CD4-positive, alpha-beta T cell (primary cell): Measurements from ENCODE around the gene TLL2. TPM values are rescaled to one million over a fixed set of nuclear protein-coding genes. Genes with fewer than 3 reads are reported as not detected.

Experiments used
- ATAC-seq: fragments of 200-7000 bp; cut with Tn5 transposase; one replicate; pipeline ENCODE4 v1.10.0; 2022; ENCODE audit warnings: mild to moderate bottlenecking; ENCODE audit not compliant: poor library complexity
- CTCF ChIA-PET: fragments of 350-600 bp; sonication (Branson Sonifier 250); formaldehyde crosslinking; loops from one replicate; lab custom pipeline; 2021; ENCODE audit warnings: antibody characterized with exemption, inconsistent platforms; lab: Charles Lee
- POLR2A ChIA-PET: fragments of 350-600 bp; sonication (Branson Sonifier 250); formaldehyde crosslinking; loops from one replicate; lab custom pipeline; 2021; ENCODE audit warnings: antibody characterized with exemption, inconsistent platforms; lab: Charles Lee
- DNase-seq, 14 experiments: peaks; one replicate each; pipeline ENCODE4 v3.0.0-alpha.2; 2013 to 2020; ENCODE audit warnings: mixed read lengths in 2 of 14
- H3K27ac ChIP-seq, 2 donors: one replicate each; pipeline versions ENCODE4 v1.5.1 to v1.7.0; 2013; ENCODE audit warnings: low read length in 2 of 2, low read depth in 1 of 2, mild to moderate bottlenecking in 1 of 2
- H3K27me3 ChIP-seq, 2 experiments: 1 replicate in 1 of 2; 2 replicates in 1 of 2; pipeline versions ENCODE4 v1.6.1 to v1.7.0; 2013; ENCODE audit warnings: low read length in 2 of 2, control low read depth in 1 of 2, mild to moderate bottlenecking in 1 of 2, moderate library complexity in 1 of 2; ENCODE audit not compliant: insufficient read depth in 2 of 2, control insufficient read depth in 1 of 2
- H3K36me3 ChIP-seq: one replicate; pipeline ENCODE4 v1.6.1; 2013; ENCODE audit warnings: low read length, control low read depth; ENCODE audit not compliant: insufficient read depth
- H3K4me1 ChIP-seq: one replicate; pipeline ENCODE4 v1.6.1; 2013; ENCODE audit warnings: low read length, control low read depth; ENCODE audit not compliant: insufficient read depth
- H3K4me3 ChIP-seq: one replicate; pipeline ENCODE4 v1.5.1; 2013; ENCODE audit warnings: mild to moderate bottlenecking, low read length, moderate library complexity
- H3K9me3 ChIP-seq, 2 experiments: 1 replicate in 1 of 2; 2 replicates in 1 of 2; pipeline versions ENCODE4 v1.6.1 to v1.7.0; 2013; ENCODE audit warnings: low read length in 2 of 2, mild to moderate bottlenecking in 2 of 2, control low read depth in 1 of 2, moderate library complexity in 1 of 2; ENCODE audit not compliant: control insufficient read depth in 1 of 2, insufficient read depth in 1 of 2
- H3K27ac Mint-ChIP-seq: one replicate; pipeline ENCODE4 v1.8.0; 2020; ENCODE audit warnings: mixed read lengths
- H3K27me3 Mint-ChIP-seq: one replicate; pipeline ENCODE4 v1.8.0; 2021; ENCODE audit warnings: mixed read lengths
- H3K36me3 Mint-ChIP-seq: one replicate; pipeline ENCODE4 v1.8.0; 2021; ENCODE audit warnings: low read depth, mixed read lengths
- H3K4me1 Mint-ChIP-seq: one replicate; pipeline ENCODE4 v1.8.0; 2021; ENCODE audit warnings: low read depth, mixed read lengths
- H3K4me3 Mint-ChIP-seq: one replicate; pipeline ENCODE4 v1.8.0; 2020; ENCODE audit warnings: mild to moderate bottlenecking, mixed read lengths
- H3K9me3 Mint-ChIP-seq: one replicate; pipeline ENCODE4 v1.8.0; 2020; ENCODE audit warnings: mixed read lengths
- CTCF ChIP-seq: fragments of 200-600 bp; IDR thresholded peaks from one replicate; pipeline ENCODE4 v1.8.0; 2022; ENCODE audit warnings: antibody characterized with exemption, mild to moderate bottlenecking
- intact Hi-C, 2 experiments: fragments of 100-400 bp; cut with DNase I in 1 of 2; cut with micrococcal nuclease in 1 of 2; formaldehyde crosslinking; loops; one replicate each; pipeline versions ENCODE4 v1.15.1 to v1.9.0; 2023 to 2025; cut with DNase I, micrococcal nuclease
- total RNA-seq, 174 experiments: library from RNA in 2 of 174; stranded (reverse) in 2 of 174; gene quantifications; one replicate each; pipeline ENCODE4 v1.2.3 and lab custom pipeline; 2021 to 2026

Gene TLL2
- total RNA-seq, 2 experiments from 2014 or later: not detected

GRCh38 chr10:96416643-96417042 lies 97.1 kb downstream of the TLL2 start:
- Mint-ChIP-seq H3K27me3 (no peaks in the 10 kb centered on the region), H3K9me3 (no peaks in the 10 kb centered on the region), H3K36me3 (no peaks in the 10 kb centered on the region), H3K4me3 (no peak overlapping the region), H3K27ac (no peak overlapping the region), H3K4me1 (no peaks in the 10 kb centered on the region)
- Histone ChIP-seq H3K27me3 (peaks cover 2 to 6% of the 10 kb centered on the region in 2 experiments), H3K4me3 (no peak overlapping the region), H3K4me1 (no peaks in the 10 kb centered on the region), H3K36me3 (no peaks in the 10 kb centered on the region), H3K27ac (no peak overlapping the region), H3K9me3 (no peaks in the 10 kb centered on the region)
- ChIA-PET CTCF (no interaction called here), POLR2A (no interaction called here)
- DNase-seq: no peak
- no peak for TF ChIP-seq CTCF
- intact Hi-C loops: loop anchor here in 1 of 2 experiments (5.0 kb wide), 1 partner anchor 551 kb away; no protein-coding TSS in a partner anchor
- no peak for ATAC-seq

DNA sequence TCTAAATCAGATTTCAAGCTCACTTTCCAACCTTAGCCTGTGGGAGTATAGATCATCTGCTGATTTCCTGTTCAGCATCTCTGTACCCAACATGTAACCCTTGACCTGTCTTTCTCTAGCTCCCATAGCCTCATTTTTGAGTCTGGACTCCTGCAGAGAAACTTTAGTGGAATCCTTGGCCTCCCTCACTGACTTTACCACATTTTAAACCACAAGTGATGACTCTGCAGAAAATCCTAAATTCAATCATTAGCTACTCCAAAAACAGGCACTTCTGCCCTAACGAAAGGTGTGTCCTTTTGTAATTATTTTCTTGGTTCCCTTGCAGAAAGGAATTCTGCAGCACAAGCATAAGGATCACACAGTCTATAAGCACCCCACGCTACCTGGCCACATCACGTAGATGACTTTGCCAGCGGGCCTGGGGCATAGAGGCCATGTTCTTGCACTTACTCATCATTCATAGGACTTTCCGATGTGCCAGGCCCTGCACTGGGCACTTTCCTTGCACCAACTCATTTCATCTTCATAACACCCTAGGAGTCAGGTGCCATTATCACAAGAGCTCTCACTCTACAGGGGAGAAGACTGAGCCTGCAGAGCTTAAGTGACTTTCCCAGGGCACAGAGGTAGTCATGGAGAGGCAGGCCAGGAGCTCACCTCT lies 97.7 kb downstream of the TLL2 start:
- no peak for DNase-seq
- Mint-ChIP-seq H3K36me3 (no peaks in the 10 kb centered on the region), H3K4me3 (no peak overlapping the region), H3K27me3 (peaks cover 4% of the 10 kb centered on the region), H3K4me1 (no peaks in the 10 kb centered on the region), H3K9me3 (no peaks in the 10 kb centered on the region), H3K27ac (no peak overlapping the region)
- TF ChIP-seq CTCF: no peak
- H3K9me3 ChIP-seq: no peaks in the 10 kb centered on the region
- CTCF ChIA-PET: no interaction called here
- intact Hi-C loops: loop anchor here in 1 of 2 experiments (5.0 kb wide), 1 partner anchor 551 kb away; no protein-coding TSS in a partner anchor
- peaks cover 2 to 6% of the 10 kb centered on the region in 2 experiments for H3K27me3 ChIP-seq
- H3K36me3 ChIP-seq: no peaks in the 10 kb centered on the region
- no peak overlapping the region for H3K27ac ChIP-seq
- POLR2A ChIA-PET: no interaction called here
- H3K4me3 ChIP-seq: no peak overlapping the region
- no peaks in the 10 kb centered on the region for H3K4me1 ChIP-seq
- ATAC-seq: no peak

- TF ChIP-seq CTCF: no peak
- ChIA-PET POLR2A (no interaction called here), CTCF (no interaction called here)
- Histone ChIP-seq H3K4me3 (no peak overlapping the region), H3K9me3 (peaks cover 0 to 2% of the 10 kb centered on the region in 2 experiments), H3K36me3 (no peaks in the 10 kb centered on the region), H3K4me1 (no peaks in the 10 kb centered on the region), H3K27ac (no peak overlapping the region), H3K27me3 (peaks cover 5 to 6% of the 10 kb centered on the region in 2 experiments)
- Mint-ChIP-seq H3K4me3 (no peak overlapping the region), H3K9me3 (no peaks in the 10 kb centered on the region), H3K27ac (no peak overlapping the region), H3K27me3 (peaks cover 4% of the 10 kb centered on the region), H3K4me1 (no peaks in the 10 kb centered on the region), H3K36me3 (no peaks in the 10 kb centered on the region)
- DNase-seq (no peak), ATAC-seq (no peak)
- intact Hi-C loops: loop anchor here in 1 of 2 experiments (5.0 kb wide), 1 partner anchor 552 kb away; no protein-coding TSS in a partner anchor
Measured at GRCh38 chr10:96415150-96415890, 98.4 kb downstream of the TLL2 start.
